LNCAP (cell line): ENCODE results near the gene CS.

Experiments used
- CTCF ChIP-seq: fragments of 450-650 bp; IDR thresholded peaks from 2 replicates; pipeline ENCODE4 v1.5.1; 2017; ENCODE audit warnings: mild to moderate bottlenecking

CS gene

GRCh38 chr12:56241424-56242303 lies 58.5 kb downstream of the CS start:
- TF ChIP-seq CTCF: no peak

- no peak for TF ChIP-seq CTCF
Observed at GRCh38 chr12:56237552-56237951, 62.6 kb downstream of the CS start.

GRCh38 chr12:56236985-56237384 lies 63.1 kb downstream of the CS start:
- no peak for TF ChIP-seq CTCF

GRCh38 chr12:56236091-56236490 lies 64.0 kb downstream of the CS start:
- TF ChIP-seq CTCF: no peak

GRCh38 chr12:56234746-56235436 lies 65.2 kb downstream of the CS start:
- TF ChIP-seq CTCF: no peak

GRCh38 chr12:56231184-56231582 lies 68.9 kb downstream of the CS start:
- no peak for TF ChIP-seq CTCF

- TF ChIP-seq CTCF: no peak
Observed at GRCh38 chr12:56230432-56231183, 69.5 kb downstream of the CS start.
